ENCODE measurements around the gene NFYB. TPM values are rescaled to one million over a fixed set of nuclear protein-coding genes. Genes with fewer than 3 reads are reported as not detected.

The NFYB gene
- total and polyA plus RNA-seq, 11 donors: 20.3 to 58.7 (median 23.8) TPM

DNA sequence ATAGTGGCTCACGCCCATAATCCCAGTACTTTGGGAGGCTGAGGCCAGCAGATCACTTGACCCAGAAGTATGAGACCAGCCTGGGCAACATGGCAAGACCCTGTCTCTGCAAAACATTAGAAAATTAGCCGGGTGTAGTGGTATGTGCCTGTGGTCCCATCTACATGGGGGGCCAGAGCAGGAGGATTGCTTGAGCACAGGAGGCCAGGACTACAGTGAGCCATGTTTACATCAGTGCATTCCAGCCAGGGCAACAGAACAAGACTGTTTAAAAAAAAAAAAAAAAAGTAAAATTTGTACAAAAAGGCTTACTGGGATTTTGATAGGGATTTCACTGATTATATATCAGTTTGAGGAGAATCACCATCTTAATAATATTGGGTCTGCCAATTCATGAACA, 65.9 kb downstream of the NFYB start:
- Histone ChIP-seq H3K36me3 (peaks cover 0 to 82% (median 67%) of the 10 kb centered on the region in 9 donors), H3K27me3 (no peaks in the 10 kb centered on the region), H3K27ac (no peak overlapping the region), H3K9me3 (no peaks in the 10 kb centered on the region), H3K4me3 (no peak overlapping the region), H3K4me1 (peaks cover 0 to 7% (median 2%) of the 10 kb centered on the region in 12 donors)
- no peak for ATAC-seq
- no peak for TF ChIP-seq POLR2A (IDR thresholded peaks at IDR 0.05)
- TF ChIP-seq, protein P1, sequence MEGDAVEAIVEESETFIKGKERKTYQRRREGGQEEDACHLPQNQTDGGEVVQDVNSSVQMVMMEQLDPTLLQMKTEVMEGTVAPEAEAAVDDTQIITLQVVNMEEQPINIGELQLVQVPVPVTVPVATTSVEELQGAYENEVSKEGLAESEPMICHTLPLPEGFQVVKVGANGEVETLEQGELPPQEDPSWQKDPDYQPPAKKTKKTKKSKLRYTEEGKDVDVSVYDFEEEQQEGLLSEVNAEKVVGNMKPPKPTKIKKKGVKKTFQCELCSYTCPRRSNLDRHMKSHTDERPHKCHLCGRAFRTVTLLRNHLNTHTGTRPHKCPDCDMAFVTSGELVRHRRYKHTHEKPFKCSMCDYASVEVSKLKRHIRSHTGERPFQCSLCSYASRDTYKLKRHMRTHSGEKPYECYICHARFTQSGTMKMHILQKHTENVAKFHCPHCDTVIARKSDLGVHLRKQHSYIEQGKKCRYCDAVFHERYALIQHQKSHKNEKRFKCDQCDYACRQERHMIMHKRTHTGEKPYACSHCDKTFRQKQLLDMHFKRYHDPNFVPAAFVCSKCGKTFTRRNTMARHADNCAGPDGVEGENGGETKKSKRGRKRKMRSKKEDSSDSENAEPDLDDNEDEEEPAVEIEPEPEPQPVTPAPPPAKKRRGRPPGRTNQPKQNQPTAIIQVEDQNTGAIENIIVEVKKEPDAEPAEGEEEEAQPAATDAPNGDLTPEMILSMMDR (IDR thresholded peaks at IDR 0.05): no peak
- no peak for DNase-seq
- 96 to 100% (median 99%) methylated on average over 2 of the region's 2 CpGs for WGBS, 4 donors
- intact Hi-C loops (cut with DNase I): no loop called here

Other genes with a start within 250 kb of the NFYB start
- gene HSP90B1, start 207.8 kb downstream of the NFYB start, total RNA-seq: 100 to 1,000 TPM; 166 to 518 (median 337) TPM
- 1,000 to 10,000 TPM in 1 of 2 donors, 100 to 1,000 TPM in 1; 238 to 1,036 TPM for gene HSP90B1, start 207.8 kb downstream of the NFYB start, polyA plus RNA-seq
- gene TDG, start 172.3 kb downstream of the NFYB start, total RNA-seq: 10 to 100 TPM in 7 of 9 donors, 1 to 10 TPM in 2; 7.8 to 15.5 (median 13.1) TPM
- gene TDG, start 172.3 kb downstream of the NFYB start, polyA plus RNA-seq: 10 to 100 TPM in 1 of 2 donors, 1 to 10 TPM in 1; 7.4 to 13.3 TPM
- 10 to 100 TPM in 1 of 9 donors, 1 to 10 TPM in 8; 2.6 to 18.7 (median 6.9) TPM for gene GLT8D2, start 88.0 kb downstream of the NFYB start, total RNA-seq
- gene GLT8D2, start 88.0 kb downstream of the NFYB start, polyA plus RNA-seq: 1 to 10 TPM; 3.0 to 4.9 TPM
- gene HCFC2, start 73.7 kb downstream of the NFYB start, total RNA-seq: 10 to 100 TPM in 4 of 9 donors, 1 to 10 TPM in 5; 7.1 to 14.0 (median 9.3) TPM
- 1 to 10 TPM; 4.8 to 8.6 TPM for gene HCFC2, start 73.7 kb downstream of the NFYB start, polyA plus RNA-seq
- 100 to 1,000 TPM in 4 of 9 donors, 10 to 100 TPM in 5; 66.1 to 384 (median 90.8) TPM for gene TXNRD1, start 77.6 kb upstream of the NFYB start, total RNA-seq
- gene TXNRD1, start 77.6 kb upstream of the NFYB start, polyA plus RNA-seq: 100 to 1,000 TPM in 1 of 2 donors, 10 to 100 TPM in 1; 26.6 to 206 TPM
- 1 to 10 TPM in 6 of 9 donors, under 1 TPM in 3; 0.44 to 4.0 (median 1.3) TPM for gene EID3, start 165.5 kb upstream of the NFYB start, total RNA-seq
- 1 to 10 TPM in 1 of 2 donors, under 1 TPM in 1; 0.55 to 1.6 TPM for gene EID3, start 165.5 kb upstream of the NFYB start, polyA plus RNA-seq